ENCODE data around the gene S1PR2.

- TF ChIP-seq CTCF (IDR thresholded peaks at IDR 0.05): no peak
- TF ChIP-seq POLR2AphosphoS5 (IDR thresholded peaks at IDR 0.05): no peak
Measured at GRCh38 chr19:10193790-10194499, 37.2 kb downstream of the S1PR2 start.
